SK-N-MC (cell line): Measurements from ENCODE around the gene FHOD1.

Experiments
- EZH2 ChIP-seq: fragments of 200-600 bp; sonication (generic); IDR thresholded peaks from one replicate; pipeline ENCODE4 v1.6.1; 2017; ENCODE audit warnings: antibody characterized with exemption
- POLR2AphosphoS5 ChIP-seq: IDR thresholded peaks from 2 replicates; pipeline ENCODE4 v1.6.1; 2012; ENCODE audit warnings: mild to moderate bottlenecking, low read depth, low read length, borderline replicate concordance

GRCh38 chr16:67179421-67180080 lies 67.7 kb downstream of the FHOD1 start:
- no peak for TF ChIP-seq EZH2
- TF ChIP-seq POLR2AphosphoS5, result no peak
